Measurements from ENCODE around the gene FAM117B.
"Not testable (repeated sequence)": the region's sequence is repeated elsewhere in the genome, so short reads cannot be mapped to it uniquely, and the experiment has no call there.

FAM117B gene

GRCh38 chr2:202636213-202636513, 1.4 kb downstream of the FAM117B start:
- DNase-seq (ENCODE audit: insufficient read length, low spot score) (no peak), FAIRE-seq (no peak)

DNA sequence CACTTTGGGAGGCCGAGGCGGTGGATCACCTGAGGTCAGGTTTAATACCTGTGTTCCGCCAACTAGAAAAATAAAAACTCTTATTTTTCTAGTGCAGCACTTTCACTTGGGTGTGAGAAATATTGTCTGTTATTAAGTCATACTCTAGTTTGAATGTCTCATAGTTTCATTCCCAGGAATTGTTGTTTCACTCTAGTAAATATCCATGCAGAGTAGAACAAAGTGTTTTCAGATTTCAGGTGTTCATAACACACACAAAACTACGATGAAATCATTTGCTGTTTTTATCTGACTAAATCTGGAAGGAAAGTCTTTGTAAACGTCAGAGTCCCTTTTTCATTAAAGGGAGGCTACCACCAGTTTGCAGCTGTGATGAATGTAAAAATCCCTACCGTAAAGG, 4.0 kb downstream of the FAM117B start:
- DNase-seq (ENCODE audit: insufficient read length, low spot score) (no peak), FAIRE-seq (no peak)

GRCh38 chr2:202639231-202639630, 4.5 kb downstream of the FAM117B start:
- DNase-seq (ENCODE audit: insufficient read length, low spot score), result no peak
- FAIRE-seq, result no peak

- FAIRE-seq (no peak), DNase-seq (ENCODE audit: insufficient read length, low spot score) (no peak)
These were observed 7.8 kb downstream of the FAM117B start for GRCh38 chr2:202642567-202642966.

- no peak for FAIRE-seq
- no peak for DNase-seq (ENCODE audit: insufficient read length, low spot score)
These were observed 8.5 kb downstream of the FAM117B start for GRCh38 chr2:202643012-202643858.

DNA sequence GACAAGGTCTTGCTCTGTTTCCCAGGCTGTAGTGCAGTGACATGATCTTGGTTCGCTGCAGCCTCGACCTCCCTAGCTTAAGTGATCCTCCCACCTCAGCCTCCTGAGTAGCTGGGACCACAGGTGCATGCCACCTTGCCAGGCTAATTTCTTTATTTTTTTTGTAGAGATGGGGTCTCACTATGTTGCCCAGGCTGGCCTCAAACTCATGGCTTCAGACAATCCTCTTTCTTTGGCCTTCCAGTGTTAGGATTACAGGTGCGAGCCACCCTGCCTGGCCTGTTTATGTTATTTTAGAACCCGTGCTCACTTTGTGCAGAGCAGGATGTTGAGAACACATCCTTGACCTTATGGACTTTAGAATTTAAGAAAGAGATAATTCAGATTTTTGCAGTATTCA, 17.4 kb downstream of the FAM117B start:
- FAIRE-seq (no peak), DNase-seq (ENCODE audit: insufficient read length, low spot score) (no peak)

GRCh38 chr2:202653890-202654289, 19.1 kb downstream of the FAM117B start:
- DNase-seq (ENCODE audit: insufficient read length, low spot score) (no peak), FAIRE-seq (no peak)

- no peak for DNase-seq (ENCODE audit: insufficient read length, low spot score)
- FAIRE-seq, result no peak
These were observed 23.1 kb downstream of the FAM117B start for GRCh38 chr2:202657876-202658275.

GRCh38 chr2:202660796-202661195, 26.0 kb downstream of the FAM117B start:
- FAIRE-seq, result no peak
- no peak for DNase-seq (ENCODE audit: insufficient read length, low spot score)

DNA sequence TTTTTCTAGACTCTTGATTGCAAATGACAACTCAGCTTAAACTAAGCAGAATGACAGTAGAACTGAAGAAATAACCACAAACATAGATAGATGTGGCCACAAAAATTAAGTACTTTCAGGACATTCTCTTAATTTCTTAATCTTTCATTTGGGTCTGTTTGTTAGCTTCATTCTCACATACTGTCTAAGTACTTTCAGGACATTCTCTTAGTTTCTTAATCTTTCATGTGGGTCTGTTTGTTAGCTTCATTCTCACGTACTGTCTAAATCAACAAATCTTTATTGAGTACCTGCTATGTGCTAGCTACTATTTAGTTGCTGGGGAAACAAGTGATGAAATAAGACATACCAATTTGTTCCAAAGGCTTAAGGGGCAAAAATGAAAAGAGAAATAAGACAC, 35.1 kb downstream of the FAM117B start:
- DNase-seq (ENCODE audit: insufficient read length, low spot score), result no peak
- FAIRE-seq, result no peak

DNA sequence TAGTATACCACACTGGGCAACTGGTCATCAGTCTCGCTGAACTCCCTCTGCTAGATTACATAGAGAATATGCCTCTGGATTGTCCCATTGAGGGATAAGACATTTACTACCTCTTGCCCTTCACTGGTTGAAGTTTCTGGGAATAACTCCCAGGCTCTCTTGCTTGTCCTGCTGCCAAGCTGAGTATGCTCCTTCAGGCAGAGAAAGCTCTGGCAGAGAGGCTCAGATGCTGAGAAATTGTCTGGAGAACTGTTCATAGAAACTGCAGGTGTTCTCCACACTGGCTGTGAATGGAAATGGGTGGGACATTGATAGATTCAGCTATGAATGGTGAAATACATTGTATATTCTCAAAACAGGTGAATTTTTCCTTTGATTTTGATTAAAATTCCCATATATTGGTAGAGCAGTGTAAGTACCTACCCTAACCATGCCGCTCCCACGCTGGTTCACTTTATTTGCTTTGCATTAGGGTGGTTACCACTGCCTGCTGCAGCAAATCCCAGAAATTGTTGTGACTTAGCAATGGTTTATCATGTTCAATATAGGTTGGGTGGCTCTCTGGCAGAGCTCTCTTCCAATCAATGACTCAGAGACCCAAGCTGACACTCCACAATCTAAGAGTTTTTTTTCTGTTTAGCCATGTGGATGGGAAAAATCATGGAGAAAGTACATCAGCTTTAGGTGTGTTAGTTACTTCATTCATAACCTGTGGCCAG, 36.7 kb downstream of the FAM117B start:
- FAIRE-seq (no peak), DNase-seq (ENCODE audit: insufficient read length, low spot score) (no peak)

DNA sequence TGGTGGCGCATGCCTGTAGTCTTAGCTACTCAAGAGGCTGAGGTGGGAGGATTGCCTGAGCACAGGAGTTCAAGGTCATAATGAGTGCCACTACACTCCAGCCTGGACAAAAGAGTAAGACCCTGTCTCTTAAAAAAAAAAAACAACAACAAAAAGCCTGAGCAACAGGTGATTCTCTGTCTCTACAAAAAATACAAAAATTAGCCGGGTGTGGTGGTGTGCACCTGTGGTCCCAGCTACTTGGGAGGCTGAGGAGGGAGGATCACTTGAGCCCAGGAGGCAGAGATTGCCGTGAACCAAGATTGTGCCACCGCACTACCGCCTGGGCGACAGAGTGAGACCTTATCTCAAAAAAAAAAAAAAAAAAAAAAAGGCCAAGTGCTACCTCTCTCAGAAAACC, 40.3 kb downstream of the FAM117B start:
- DNase-seq (ENCODE audit: insufficient read length, low spot score), result not testable (repeated sequence)

DNA sequence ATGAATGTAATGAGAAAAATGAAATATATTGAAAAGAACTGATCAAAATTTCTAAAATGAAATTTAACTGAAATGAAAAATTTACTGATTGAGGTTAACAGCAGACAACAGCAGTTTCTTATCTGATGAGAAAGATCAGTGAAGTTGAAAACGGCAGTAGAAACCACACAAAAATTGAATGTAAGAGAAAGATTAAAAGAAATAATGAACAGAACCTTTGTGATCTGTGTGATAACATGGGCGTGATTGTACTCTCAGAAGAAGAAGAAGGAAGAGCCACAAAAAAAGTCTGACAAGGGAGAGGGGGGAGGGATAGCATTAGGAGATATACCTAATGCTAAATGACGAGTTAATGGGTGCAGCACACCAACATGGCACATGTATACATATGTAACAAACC, 45.2 kb downstream of the FAM117B start:
- FAIRE-seq (no peak), DNase-seq (ENCODE audit: insufficient read length, low spot score) (no peak)

More for the DNA sequence above, 40.3 kb downstream of the FAM117B start:
- FAIRE-seq, result not testable (repeated sequence)

DNA sequence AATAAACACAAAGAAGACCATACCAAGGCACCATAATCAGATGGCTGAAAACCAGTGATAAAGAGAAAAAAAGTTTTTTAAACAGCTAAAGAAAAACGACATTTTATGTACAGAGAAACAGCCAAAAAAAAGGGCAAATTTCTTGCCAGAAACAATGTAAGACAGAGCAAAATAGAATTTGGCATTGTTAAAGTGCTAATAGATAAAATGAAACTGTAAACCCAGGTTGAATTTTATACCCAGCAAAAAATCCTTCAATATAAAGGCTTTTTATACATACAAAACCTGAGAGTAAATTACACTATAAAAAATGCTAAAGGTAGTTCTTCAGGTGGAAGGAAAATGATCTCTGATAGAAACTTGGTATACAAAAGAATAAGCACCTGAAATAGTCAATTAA, 45.7 kb downstream of the FAM117B start:
- DNase-seq (ENCODE audit: insufficient read length, low spot score) (no peak), FAIRE-seq (no peak)

DNA sequence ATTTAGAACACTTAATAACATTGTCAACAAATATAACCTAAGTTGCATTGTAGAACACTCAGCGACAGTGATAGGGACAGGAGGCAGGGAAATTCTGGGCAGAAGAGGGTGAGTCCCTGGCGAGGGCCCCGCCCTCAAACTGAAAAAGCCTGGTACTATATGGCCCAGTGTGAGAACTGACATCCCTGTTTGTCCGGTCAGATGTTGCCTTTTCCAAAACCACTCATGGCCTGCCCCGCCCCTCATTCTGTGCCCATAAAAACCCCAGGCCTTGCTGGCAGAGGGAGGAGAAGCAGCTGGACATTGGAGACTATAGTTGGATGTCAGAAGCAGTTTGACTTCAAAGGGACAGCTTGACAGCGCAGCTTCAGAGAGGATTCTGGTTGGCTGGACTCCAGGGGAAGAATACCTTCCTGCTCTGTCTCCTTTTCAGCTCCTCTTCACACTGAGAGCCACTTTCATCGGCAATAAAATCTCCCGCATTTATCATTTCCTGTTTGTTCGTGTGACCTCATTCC, 47.0 kb downstream of the FAM117B start:
- no peak for FAIRE-seq
- DNase-seq (ENCODE audit: insufficient read length, low spot score), result no peak

GRCh38 chr2:202682274-202682673, 47.5 kb downstream of the FAM117B start:
- DNase-seq (ENCODE audit: insufficient read length, low spot score) (no peak), FAIRE-seq (no peak)

GRCh38 chr2:202687276-202687675, 52.5 kb downstream of the FAM117B start:
- FAIRE-seq, result no peak
- DNase-seq (ENCODE audit: insufficient read length, low spot score), result no peak

- DNase-seq (ENCODE audit: insufficient read length, low spot score), result no peak
- FAIRE-seq, result no peak
These were observed 54.7 kb downstream of the FAM117B start for GRCh38 chr2:202689459-202689858.

DNA sequence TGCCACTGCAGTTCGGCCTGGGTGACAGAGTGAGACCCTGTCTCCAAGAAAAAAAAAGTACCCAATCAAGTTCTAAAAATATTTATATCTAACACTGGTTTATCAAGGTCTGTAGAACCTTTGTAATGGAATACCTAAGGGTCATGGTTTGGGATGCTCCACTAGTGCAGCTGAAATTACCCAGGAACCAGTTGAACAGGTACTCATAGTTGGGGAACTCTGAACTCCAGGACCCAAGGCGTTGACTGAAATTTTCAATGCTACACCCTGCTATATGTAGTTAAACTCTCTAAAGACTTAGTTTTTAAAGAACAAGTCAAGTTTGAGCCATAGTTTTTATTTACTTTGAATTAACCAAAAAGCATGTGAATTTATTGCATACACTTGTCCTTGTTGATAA, 55.1 kb downstream of the FAM117B start:
- no peak for DNase-seq (ENCODE audit: insufficient read length, low spot score)
- no peak for FAIRE-seq

DNA sequence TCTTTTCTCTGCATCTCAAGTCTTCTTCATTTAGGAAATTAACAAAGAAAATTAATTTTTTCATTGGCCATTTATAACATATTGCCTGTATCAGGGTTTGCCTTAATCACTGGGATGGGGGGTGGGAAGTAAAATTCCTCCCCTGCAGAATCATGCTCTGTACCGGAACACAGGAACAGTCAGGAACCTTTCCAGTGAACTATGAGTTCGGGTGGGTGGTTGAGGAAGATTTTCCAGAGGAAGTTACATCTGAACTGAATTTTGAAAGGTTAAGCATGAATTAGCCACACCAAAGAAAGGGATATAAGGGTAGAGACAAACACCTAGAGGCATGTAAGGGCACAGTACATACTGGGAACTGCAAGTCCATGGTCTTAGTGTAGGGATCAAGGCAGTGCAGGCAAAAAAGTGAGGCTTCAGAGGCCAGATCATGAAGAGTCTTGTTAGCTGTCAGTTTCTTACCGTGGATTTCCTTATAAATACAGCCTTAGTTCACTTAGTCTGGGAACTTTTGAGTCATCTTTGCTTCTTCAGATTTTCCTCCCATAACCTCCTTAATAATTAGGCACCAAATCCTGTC, 55.6 kb downstream of the FAM117B start:
- DNase-seq (ENCODE audit: insufficient read length, low spot score) (no peak), FAIRE-seq (no peak)

DNA sequence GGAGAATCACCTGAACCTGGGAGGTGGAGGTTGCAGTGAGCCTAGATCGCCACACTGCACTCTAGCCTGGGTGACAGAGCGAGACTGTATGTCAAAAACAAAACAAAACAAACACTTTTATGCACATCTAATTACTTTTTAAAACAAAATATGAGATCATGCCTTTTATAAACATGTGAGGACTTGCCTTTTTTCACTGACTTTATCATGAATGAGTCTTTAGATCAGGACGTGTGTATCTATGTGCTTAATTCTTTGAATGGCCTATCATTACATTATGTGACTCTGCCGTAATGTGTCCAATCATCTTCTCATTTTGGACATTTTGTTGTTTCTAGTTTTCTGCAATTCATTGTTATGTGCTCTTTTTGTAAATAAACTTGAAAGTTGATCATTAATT, 58.7 kb downstream of the FAM117B start:
- DNase-seq (ENCODE audit: insufficient read length, low spot score) (no peak), FAIRE-seq (no peak)

DNA sequence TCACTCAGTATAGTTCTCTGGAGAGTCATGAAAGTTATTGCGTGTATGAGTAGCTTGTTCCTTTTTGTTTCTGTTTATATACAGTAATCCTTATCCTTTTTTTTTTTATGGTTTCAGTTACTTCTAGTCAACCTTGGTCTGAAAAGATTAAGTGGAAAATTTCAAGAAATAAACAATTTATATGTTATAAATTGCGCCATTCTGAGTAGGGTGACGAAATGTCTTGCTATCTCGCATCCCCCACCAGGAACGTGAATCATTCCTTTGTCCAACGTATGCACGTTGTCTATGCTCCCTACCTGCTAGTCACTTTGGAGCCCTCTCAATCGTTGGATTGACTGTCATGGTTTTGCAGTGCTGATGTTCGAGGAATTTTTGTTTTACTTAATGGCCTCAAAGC, 60.4 kb downstream of the FAM117B start:
- DNase-seq (ENCODE audit: insufficient read length, low spot score) (no peak), FAIRE-seq (no peak)
